Upper lobe of right lung (tissue), 1 donor: ENCODE measurements around the gene MMP17. TPM values are rescaled to one million over a fixed set of nuclear protein-coding genes. Genes with fewer than 3 reads are reported as not detected.
A peak's percentile ranks its signal among the peaks of the same experiment; 100 is the strongest.
"Not testable (repeated sequence)": the region's sequence is repeated elsewhere in the genome, so short reads cannot be mapped to it uniquely, and the experiment has no call there.

Experiments
- ATAC-seq: fragments of 200-7000 bp; cut with Tn5 transposase; one replicate; pipeline ENCODE4 v1.9.1; 2020; ENCODE audit warnings: mild to moderate bottlenecking, moderate library complexity
- DNase-seq: peaks from one replicate; pipeline ENCODE4 v3.0.0-alpha.2; 2020
- H3K27ac ChIP-seq: fragments of 200-600 bp; one replicate; pipeline ENCODE4 v1.8.0; 2022
- H3K27me3 ChIP-seq: fragments of 200-600 bp; one replicate; pipeline ENCODE4 v1.8.0; 2022; ENCODE audit warnings: mild to moderate bottlenecking
- H3K36me3 ChIP-seq: fragments of 200-600 bp; one replicate; pipeline ENCODE4 v1.8.0; 2022
- H3K4me1 ChIP-seq: fragments of 200-600 bp; one replicate; pipeline ENCODE4 v1.8.0; 2022
- H3K4me3 ChIP-seq: fragments of 200-600 bp; one replicate; pipeline ENCODE4 v1.8.0; 2022; ENCODE audit warnings: mild to moderate bottlenecking
- H3K9me3 ChIP-seq: fragments of 200-600 bp; one replicate; pipeline ENCODE4 v1.8.0; 2022
- intact Hi-C: fragments of 100-400 bp; cut with DNase I; formaldehyde crosslinking; loops from one replicate; pipeline ENCODE4 v1.11.0; 2022
- total RNA-seq: library from RNA; stranded (reverse); fragmentation: NEBNext Ultra II Directional; extraction: Animal tissue kit (Norgen Biotek cat#: 25700); gene quantifications from one replicate; pipeline ENCODE4 v1.2.1, GENCODE V29; 2021
- TF ChIP-seq, protein P1 (sequence below): fragments of 200-600 bp; IDR thresholded peaks from one replicate; pipeline ENCODE4 v1.8.0; 2022; ENCODE audit warnings: antibody characterized with exemption
- donor health status: DM: no; HTN: yes; CAD: no; lungs with severe emphysema.

The MMP17 gene
- total RNA-seq, 1 donor from 2014 or later = 4.1 TPM

DNA sequence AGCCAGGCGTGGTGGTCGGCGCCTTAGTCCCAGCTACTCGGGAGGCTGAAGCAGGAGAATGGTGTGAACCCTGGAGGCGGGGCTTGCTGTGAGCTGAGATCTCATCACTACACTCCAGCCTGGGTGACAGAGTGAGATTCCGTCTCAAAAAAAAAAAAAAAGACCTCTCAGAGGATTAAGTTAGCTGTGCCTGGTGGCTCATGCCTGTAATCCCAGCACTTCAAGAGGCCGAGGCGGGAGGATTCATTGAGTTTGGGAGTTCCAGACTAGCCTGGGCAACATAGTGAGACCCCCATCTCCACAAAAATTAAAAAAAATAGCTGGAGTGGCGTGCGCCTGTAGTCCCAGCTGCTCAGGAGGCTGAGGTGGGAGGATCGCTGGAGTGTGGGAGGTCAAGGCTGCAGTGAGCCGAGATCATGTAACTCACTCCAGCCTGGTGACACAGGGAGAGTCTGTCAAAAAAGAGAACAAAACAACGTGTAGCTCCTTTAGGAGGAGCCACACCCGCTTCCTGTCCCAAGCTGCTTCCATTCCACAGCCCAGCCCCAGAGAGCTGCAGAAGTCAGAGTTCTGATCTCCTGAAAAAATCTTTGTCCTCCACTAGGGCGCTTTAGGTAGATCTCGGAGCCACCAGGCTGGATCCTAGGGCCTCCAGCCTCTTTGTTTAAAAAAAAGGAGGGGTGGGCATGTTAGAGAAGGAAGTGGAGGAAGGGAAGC lies 54.8 kb downstream of the MMP17 start:
- no peak for DNase-seq
- Histone ChIP-seq H3K4me3 (no peak overlapping the region), H3K36me3 (no peaks in the 10 kb centered on the region), H3K27ac (no peak overlapping the region), H3K27me3 (no peaks in the 10 kb centered on the region), H3K4me1 (no peaks in the 10 kb centered on the region), H3K9me3 (no peaks in the 10 kb centered on the region)
- peak; percentile 84 for ATAC-seq
- intact Hi-C loops = no loop called here
- TF ChIP-seq, protein P1, sequence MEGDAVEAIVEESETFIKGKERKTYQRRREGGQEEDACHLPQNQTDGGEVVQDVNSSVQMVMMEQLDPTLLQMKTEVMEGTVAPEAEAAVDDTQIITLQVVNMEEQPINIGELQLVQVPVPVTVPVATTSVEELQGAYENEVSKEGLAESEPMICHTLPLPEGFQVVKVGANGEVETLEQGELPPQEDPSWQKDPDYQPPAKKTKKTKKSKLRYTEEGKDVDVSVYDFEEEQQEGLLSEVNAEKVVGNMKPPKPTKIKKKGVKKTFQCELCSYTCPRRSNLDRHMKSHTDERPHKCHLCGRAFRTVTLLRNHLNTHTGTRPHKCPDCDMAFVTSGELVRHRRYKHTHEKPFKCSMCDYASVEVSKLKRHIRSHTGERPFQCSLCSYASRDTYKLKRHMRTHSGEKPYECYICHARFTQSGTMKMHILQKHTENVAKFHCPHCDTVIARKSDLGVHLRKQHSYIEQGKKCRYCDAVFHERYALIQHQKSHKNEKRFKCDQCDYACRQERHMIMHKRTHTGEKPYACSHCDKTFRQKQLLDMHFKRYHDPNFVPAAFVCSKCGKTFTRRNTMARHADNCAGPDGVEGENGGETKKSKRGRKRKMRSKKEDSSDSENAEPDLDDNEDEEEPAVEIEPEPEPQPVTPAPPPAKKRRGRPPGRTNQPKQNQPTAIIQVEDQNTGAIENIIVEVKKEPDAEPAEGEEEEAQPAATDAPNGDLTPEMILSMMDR = no peak

DNA sequence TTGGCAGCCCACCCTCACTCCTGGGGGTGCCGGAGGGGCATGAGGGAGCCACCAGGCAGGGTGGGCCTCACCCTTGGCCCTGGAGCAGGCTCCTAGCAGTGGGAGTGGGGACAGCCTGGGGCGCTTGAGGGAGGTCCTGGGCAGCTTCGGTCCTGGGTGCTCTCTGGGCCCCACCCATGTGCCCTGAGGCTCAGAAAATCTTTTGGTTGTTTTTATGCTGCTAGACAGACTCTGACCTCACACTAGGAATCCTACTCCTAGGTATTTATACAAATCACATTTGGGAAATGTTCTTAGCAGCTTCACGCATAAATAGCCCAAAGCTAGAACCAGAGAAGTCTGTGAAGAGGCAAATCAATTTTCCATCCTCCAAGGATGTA lies 55.3 kb downstream of the MMP17 start:
- no peak overlapping the region for H3K27ac ChIP-seq
- no peaks in the 10 kb centered on the region for H3K9me3 ChIP-seq
- DNase-seq (no peak), ATAC-seq (peak; percentile 23)
- H3K36me3 ChIP-seq = no peaks in the 10 kb centered on the region
- no peaks in the 10 kb centered on the region for H3K4me1 ChIP-seq
- no peaks in the 10 kb centered on the region for H3K27me3 ChIP-seq
- no peak overlapping the region for H3K4me3 ChIP-seq
- TF ChIP-seq, protein P1 = no peak
- intact Hi-C loops = no loop called here

DNA sequence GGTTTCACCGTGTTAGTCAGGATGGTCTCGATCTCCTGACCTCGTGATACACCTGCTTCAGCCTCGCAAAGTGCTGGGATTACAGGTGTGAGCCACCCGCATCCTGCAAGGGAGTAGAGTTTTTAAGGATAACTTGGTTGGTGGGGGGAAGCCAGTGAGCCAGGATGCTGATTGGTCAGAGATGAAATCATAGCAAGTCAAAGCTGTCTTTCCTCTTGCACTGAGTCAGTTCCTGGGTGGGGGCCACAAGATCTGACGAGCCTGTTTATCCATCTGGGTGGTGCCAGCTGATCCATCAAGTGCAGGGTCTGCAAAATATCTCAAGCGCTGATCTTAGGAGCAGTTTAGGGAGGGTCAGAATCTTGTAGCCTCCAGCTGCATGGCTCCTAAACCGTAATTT lies 56.9 kb downstream of the MMP17 start:
- H3K4me1 ChIP-seq, H3K36me3 ChIP-seq, H3K9me3 ChIP-seq, ATAC-seq, DNase-seq, intact Hi-C loops, H3K27ac ChIP-seq, H3K4me3 ChIP-seq, H3K27me3 ChIP-seq: not testable (repeated sequence)

DNA sequence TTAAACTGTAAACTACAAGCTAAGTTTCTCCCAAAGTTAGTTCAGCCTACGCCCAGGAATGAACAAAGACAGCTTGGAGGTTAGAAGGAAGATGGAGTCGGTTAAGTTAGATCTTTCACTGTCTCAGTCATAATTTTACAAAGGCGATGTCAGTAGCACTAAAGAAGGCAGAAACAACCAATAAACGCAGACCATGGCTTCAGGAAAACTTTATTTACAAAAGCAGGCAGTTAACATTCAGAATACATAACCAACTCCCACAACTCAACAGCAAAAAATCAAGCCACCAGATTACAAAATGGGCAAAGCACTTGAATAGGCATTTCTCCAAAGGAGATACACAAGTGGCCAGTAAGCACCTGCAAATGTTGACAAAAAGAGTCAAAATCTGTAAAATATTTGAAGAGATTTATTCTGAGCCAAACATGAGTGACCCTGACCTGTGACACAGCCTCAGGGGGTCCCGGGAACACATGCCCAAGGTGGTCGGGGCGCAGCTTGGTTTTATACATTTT lies 57.4 kb downstream of the MMP17 start:
- Histone ChIP-seq H3K4me1 (no peaks in the 10 kb centered on the region), H3K4me3 (no peak overlapping the region), H3K27me3 (no peaks in the 10 kb centered on the region), H3K36me3 (no peaks in the 10 kb centered on the region), H3K9me3 (no peaks in the 10 kb centered on the region), H3K27ac (no peak overlapping the region)
- no peak for ATAC-seq
- TF ChIP-seq, protein P1 = no peak
- no peak for DNase-seq
- intact Hi-C loops = no loop called here

DNA sequence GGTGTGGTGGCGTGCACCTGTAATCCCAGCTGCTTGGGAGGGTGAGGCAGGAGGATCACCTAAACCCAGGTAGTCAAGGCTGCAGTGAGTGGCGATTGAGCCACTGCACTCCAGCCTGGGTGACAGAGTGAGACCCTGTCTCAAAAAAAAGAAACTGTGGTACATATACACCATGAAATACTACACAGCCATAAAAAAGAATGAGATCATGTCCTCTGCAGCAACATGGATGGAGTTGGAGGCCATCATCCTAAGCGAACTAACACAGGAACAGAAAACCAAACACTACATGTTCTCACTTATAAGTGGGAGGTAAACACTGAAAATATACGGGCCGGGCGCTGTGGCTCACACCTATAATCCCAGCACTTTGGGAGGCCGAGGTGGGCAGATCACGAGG lies 63.5 kb downstream of the MMP17 start:
- intact Hi-C loops, ATAC-seq, H3K27ac ChIP-seq, H3K36me3 ChIP-seq, H3K9me3 ChIP-seq, H3K27me3 ChIP-seq, DNase-seq, H3K4me3 ChIP-seq: not testable (repeated sequence)
- H3K4me1 ChIP-seq = peaks cover 10% of the 10 kb centered on the region

DNA sequence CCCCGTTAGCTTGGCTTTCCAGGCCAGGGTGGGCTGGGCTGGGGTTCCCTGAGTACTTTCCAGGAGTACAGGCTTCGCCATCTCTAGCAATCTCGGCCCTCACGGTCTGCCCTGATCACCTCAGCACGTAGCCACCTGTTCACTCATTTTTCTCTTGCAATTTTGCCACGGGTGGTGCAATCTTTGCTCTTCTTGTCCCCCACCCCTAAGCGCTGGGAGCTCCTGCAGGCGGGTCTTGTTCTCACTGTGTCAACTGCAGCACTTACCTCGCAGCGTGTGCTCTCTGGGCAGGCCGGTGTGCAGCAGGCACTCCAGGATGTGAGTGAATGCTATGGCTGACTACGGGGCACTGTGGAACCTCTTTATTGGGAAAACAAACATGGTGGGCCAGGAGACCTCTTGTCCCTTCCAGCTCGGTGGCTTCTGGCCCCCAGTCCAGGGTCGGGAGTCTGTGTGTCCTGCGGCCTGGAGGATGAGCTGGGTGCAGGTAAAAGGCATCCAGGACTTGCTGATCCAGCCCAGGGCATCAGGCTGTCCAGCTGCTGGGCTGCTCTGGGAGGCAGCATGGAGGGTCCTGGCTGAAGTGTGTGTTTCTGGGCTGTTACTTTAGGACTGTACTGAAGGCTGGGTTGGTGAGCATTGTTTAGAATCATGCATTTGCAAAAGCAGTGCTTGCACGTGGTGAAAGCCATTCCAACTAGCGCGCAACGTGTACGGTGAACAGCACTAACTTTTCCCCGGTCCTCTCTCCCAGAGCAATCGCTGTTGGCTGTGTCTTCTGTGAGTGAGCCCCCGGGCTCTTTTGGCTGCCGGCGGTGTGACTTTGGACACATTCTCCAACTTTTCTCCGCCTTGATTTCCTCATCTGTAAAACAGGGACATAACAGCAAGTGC lies 64.8 kb downstream of the MMP17 start:
- Histone ChIP-seq H3K4me1 (peaks cover 18% of the 10 kb centered on the region), H3K9me3 (no peaks in the 10 kb centered on the region), H3K27me3 (no peaks in the 10 kb centered on the region), H3K4me3 (no peak overlapping the region), H3K36me3 (no peaks in the 10 kb centered on the region), H3K27ac (no peak overlapping the region)
- DNase-seq (no peak), ATAC-seq (no peak)
- TF ChIP-seq, protein P1 = no peak
- intact Hi-C loops = no loop called here
